ENCODE measurements around the gene TFF2.

Gene TFF2

DNA sequence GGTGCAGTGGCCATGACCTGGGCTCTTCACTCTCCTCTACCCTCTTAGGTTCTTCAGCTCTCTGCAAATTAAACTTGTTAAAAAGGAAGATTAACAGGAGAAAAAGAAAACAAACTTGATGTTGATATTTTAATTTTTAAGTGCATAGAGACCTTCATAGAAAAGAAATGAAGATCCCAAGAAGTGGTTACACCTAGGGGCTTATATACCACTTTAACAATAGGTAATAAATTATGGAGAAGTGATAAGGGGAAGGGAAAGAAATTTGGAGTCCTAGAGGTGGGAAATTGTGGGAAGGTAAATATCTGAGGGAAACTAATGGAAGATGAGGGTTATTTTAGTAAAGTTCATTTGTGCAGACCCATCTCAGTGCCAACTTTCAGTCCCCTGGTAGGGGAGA lies 19.1 kb downstream of the TFF2 start:
- no peak for ATAC-seq
- Mint-ChIP-seq H3K9me3 (peaks cover 16 to 20% of the 10 kb centered on the region in 2 donors), H3K27me3 (peaks cover 6% of the 10 kb centered on the region), H3K4me3 (no peak overlapping the region), H3K27ac (peak overlapping the region in 1 of 2 donors; percentile 3), H3K4me1 (no peaks in the 10 kb centered on the region)
- DNase-seq, result no peak

DNA sequence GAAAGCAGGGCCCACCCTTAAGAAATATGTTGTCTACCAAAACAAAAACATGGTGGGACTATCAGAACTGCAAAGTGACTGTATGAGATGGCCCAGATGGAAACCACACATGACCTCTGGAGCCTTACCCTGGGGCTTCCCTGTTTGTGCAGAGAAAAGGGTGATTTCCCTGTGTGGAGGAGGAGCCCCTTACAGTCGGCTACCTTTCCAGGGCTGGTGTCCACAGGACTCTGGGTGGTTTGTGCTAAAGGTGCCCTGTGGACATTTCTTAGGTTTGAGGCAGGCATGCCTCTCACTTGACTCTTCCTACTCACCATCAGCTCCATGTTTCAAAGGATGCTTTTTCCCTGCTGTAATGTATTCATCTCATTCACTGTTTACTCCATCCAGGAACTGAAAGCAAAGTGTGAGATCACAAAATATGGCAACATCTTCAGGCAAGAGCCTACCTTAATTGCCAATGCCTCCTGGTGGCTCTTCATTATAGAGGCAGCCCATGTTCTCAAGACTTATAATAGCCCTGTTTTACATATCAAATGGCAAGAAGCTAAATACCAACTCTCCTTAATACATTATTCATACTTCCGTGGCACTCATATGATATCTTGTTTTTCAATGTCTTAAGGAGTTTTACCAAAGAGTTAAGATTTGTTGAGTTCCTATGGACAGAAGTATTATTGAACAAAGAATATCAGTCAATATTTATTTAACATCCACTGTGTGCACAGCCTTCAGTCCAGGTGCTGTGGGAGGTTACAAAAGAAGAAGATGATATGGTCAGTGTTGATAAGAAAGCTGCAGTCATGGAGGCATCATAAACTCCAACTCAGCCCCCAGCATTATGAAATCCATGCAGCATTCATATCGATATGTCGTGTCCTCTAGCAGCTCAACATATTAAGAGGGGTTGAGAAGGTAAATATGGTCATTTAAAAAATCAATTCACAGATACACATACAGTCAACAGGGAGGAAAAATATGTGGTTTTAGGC lies 20.1 kb downstream of the TFF2 start:
- H3K27me3 Mint-ChIP-seq, result peaks cover 6% of the 10 kb centered on the region
- H3K4me1 Mint-ChIP-seq, result no peaks in the 10 kb centered on the region
- DNase-seq (no peak), ATAC-seq (no peak)
- no peak overlapping the region for H3K27ac Mint-ChIP-seq
- peaks cover 16 to 20% of the 10 kb centered on the region in 2 donors for H3K9me3 Mint-ChIP-seq
- H3K4me3 Mint-ChIP-seq, result no peak overlapping the region

DNA sequence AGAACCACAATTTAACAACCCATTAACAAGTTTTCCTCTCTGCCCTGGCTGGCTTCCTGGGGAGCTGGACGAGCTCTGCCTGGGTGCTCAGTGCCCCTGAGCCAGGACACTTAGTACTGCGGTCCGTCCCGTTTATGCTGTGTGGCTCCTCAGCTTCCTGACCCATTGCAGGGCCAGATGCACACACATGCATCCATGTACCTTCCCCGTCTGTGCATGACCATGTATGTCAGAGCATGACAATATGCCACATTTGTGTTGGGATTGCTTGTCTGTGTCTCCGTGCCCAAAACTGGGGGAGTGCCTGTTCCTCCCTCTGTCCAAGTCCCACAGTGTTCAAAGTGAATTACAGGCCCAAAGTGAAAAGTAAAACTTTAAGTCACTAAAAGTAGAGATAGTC lies 25.9 kb downstream of the TFF2 start:
- H3K4me1 Mint-ChIP-seq, result no peaks in the 10 kb centered on the region
- H3K27me3 Mint-ChIP-seq, result peaks cover 22% of the 10 kb centered on the region
- H3K4me3 Mint-ChIP-seq, result no peak overlapping the region
- DNase-seq, result no peak
- peak overlapping the region in 1 of 2 donors; percentile 41 for H3K27ac Mint-ChIP-seq
- no peak for ATAC-seq
- no peaks in the 10 kb centered on the region for H3K9me3 Mint-ChIP-seq

DNA sequence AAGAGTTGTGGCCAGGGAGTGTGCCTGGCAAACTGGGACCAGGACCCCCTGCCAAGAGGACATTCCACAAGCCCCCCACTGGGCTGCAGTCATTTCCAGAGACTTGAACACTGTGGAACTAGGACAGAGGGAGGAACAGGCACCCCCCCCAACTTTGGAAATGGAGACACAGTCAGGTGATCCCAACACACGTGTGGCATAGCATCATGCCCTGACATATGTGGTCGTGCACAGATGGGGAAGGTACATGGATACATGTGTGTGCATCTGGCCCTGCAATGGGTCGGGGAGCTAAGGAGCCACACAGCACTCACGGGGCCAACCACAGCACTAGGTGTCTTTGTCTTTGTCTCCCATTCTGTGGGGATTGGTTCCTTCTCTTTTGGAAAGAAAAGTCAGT lies 28.9 kb downstream of the TFF2 start:
- peak overlapping the region in 1 of 2 donors; percentile 57 for H3K27ac Mint-ChIP-seq
- H3K27me3 Mint-ChIP-seq, result peaks cover 22% of the 10 kb centered on the region
- ATAC-seq, result no peak

DNA sequence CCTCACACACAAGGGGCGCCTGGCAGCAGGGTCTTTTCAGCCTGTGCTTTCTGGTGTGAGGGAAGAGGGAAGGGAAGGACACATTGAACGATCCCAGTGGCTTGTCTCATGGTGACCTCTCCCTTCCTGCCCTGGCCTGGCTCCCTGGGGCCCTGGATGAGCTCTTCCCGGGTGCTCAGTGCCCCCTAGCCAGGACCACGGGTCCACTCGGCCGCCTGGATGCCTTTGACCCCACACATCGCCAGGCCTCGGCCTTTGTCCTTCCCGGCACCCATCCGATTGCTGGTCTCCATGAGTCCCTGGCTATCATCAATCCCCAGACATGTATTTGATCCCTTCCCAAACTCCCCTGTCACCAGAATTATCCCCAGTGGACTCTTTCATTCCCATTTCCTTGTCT lies 29.6 kb downstream of the TFF2 start:
- Mint-ChIP-seq H3K27ac (no peak overlapping the region), H3K4me3 (no peak overlapping the region), H3K27me3 (peaks cover 22% of the 10 kb centered on the region), H3K9me3 (no peaks in the 10 kb centered on the region), H3K4me1 (peaks cover 7% of the 10 kb centered on the region)
- DNase-seq (no peak), ATAC-seq (no peak)

More for the DNA sequence above, 28.9 kb downstream of the TFF2 start:
- no peak for DNase-seq
- Mint-ChIP-seq H3K9me3 (no peaks in the 10 kb centered on the region), H3K4me1 (peaks cover 7% of the 10 kb centered on the region), H3K4me3 (no peak overlapping the region)

DNA sequence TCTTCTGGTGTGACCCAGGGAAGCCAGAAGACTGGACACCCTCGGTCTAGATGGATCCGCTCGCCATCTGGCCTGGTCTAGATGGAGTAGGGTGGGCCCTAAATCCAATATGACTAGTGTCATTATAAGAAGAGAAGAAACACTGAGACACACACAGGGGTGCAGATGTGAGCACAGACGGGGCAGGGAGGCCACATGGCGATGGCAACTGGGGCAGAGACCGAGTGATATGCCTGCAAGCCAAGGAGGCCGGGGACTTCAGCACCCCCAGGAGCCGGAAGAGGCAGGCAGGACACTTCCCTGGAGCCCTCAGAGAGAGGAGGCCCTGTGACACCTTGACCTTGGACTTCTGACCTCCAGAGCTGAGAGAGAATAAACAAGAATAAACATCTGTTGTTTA lies 30.0 kb downstream of the TFF2 start:
- Mint-ChIP-seq H3K4me3 (no peak overlapping the region), H3K4me1 (peaks cover 7% of the 10 kb centered on the region), H3K27me3 (peaks cover 22% of the 10 kb centered on the region), H3K27ac (no peak overlapping the region), H3K9me3 (no peaks in the 10 kb centered on the region)
- ATAC-seq (no peak), DNase-seq (no peak)

DNA sequence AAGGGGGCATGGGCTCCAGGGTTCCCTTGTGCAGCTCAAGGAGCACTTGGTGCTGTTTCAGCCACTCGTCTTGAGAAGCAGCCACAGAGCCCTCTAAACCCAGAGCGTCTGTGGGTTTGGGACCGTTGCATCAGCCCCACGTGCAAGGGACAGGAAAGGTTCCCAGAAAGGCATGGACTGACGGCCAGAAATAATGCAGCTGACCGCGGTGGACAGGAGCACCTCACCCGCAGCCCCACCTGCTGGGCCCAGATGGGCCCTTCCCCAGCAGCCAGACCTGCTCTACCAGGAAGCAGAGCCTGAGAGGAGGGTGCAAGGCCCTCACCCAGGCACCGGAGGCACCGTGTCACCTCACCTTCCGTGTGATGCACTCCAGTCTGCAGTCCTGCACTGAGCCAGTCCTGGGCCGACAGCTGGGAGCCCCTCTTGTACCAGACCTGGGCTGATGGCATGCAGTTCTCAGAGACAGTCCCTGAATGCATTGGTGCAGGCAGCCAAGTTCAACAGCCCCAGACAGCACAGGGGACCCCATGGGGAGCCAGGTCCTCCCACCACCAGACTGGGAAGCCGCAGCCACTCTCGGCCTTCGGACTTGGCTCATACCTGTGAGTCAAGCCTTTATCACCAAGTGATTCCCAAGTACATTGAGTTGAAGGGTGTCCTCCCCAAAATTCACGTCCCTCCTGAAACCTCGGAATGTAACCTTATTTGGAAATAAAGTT lies 30.8 kb downstream of the TFF2 start:
- peaks cover 22% of the 10 kb centered on the region for H3K27me3 Mint-ChIP-seq

DNA sequence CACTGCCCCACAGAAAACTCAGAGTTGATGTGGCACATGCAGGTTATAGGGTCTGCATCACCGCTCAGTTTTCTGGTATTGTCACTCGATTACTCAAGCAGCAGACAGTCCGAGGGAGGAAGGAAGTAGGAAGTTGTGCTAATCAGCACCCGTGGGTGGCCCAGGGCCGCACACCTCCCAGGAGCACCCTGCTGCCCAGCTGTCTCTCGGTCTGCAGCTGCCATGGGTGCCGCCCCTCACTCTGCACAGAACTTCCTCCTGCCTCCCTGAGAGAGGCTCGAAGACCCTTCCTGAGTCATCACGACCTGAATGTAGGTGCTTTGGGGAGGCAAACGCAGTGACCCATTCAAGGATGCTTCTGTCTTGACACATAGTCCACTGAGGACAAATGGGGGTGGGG lies 31.4 kb downstream of the TFF2 start:
- no peak for DNase-seq
- peak; percentile 31 for ATAC-seq
- H3K27me3 Mint-ChIP-seq, result peaks cover 22% of the 10 kb centered on the region
- peak overlapping the region in 1 of 2 donors; percentile 9 for H3K4me3 Mint-ChIP-seq
- H3K4me1 Mint-ChIP-seq, result peaks cover 7% of the 10 kb centered on the region
- H3K27ac Mint-ChIP-seq, result peak overlapping the region; percentile 60 to 73
- no peaks in the 10 kb centered on the region for H3K9me3 Mint-ChIP-seq

More for the DNA sequence above, 30.8 kb downstream of the TFF2 start:
- DNase-seq (no peak), ATAC-seq (no peak)
- Mint-ChIP-seq H3K4me3 (no peak overlapping the region), H3K27ac (peak overlapping the region; percentile 7 to 73), H3K9me3 (no peaks in the 10 kb centered on the region), H3K4me1 (peaks cover 7% of the 10 kb centered on the region)

DNA sequence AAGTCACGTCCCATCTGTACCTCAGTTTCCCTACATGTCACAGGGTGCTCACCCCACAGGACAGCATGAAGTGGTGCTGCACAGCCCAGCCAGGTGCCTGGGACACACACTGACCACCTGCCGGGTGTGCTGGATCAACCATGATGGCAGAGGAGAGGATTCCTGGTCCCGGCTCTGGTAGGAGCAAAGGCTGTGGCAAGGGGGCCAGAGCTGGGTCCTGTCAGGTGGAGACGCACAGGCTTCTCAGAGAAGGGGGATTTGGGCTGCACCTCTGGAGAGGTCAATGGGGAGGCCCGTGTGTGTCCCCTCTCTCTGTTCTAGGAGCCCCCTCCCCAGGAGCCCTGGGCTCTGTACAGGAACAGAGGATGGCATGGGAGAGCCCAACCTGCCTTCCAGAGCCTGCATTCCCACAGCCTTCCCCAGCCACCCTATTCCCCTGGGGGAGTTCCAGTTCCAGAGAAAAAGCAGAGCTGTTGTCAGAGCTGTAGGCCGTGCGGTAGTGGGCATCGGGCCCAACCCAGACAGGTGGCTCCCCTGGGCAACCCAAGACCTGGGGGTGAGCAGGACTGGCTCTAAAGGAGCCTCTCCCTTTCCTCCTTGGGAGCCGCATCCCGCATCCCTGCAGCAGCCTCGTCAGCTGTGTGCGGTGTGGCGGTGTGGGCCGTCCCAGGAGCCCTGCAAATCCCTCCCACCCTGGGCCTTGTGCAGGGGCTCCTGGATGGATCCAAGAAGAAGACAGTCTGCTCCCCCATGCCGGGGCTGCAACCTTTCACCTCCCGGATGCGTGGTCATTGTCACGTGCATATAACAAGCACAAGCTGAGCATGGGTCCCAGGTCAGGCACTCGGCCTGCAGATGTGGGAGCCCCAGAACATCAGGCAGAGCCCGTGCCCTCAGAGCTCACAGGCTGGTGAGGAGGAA lies 32.7 kb downstream of the TFF2 start:
- Mint-ChIP-seq H3K27me3 (peaks cover 17% of the 10 kb centered on the region), H3K27ac (no peak overlapping the region), H3K4me3 (no peak overlapping the region), H3K4me1 (peaks cover 7% of the 10 kb centered on the region), H3K9me3 (no peaks in the 10 kb centered on the region)
- ATAC-seq (no peak), DNase-seq (no peak)

DNA sequence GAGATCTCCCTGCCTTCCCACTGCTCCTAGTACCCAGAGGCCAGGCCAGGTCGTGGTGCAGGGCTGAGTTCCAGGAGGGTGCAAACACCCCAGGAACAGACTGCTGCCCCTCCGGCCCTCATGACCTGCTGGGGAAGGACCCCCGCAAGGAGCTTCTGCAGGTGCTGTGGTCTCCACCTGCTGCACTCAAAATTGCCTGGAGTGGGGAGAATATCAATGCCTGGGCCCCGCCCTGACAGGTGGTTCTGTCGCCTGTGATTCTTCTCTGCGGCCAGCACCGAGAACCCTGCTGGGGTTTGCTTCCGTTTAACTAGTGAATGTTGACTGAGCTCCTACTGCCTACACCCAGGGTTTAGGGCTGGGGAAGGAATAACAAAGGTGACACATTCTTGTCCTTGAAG lies 33.5 kb downstream of the TFF2 start:
- Mint-ChIP-seq H3K4me3 (no peak overlapping the region), H3K4me1 (peaks cover 7% of the 10 kb centered on the region)
- ATAC-seq, result no peak

DNA sequence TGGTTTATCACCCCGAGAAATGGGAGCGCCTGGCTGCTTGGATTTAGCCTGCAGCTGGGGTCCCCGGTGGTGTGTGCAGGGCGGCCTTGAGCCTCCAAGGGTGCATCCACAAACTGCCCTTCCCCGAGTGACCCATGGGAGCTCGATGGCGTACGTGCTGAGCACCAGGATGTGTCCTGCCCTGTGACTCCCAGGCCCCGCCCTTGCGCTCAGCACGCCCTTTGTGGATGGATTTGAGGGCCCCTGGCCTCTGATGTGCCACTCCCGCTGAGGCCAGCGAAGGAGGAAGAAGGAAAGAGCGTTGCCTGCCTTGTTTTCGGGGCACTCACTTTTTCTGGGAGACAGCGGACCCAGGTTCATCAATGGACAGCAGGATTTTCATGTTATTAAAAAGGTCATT lies 33.9 kb downstream of the TFF2 start:
- Mint-ChIP-seq H3K4me3 (no peak overlapping the region), H3K9me3 (no peaks in the 10 kb centered on the region), H3K4me1 (peaks cover 7% of the 10 kb centered on the region), H3K27me3 (peaks cover 11% of the 10 kb centered on the region), H3K27ac (no peak overlapping the region)
- DNase-seq, result no peak
- no peak for ATAC-seq

More for the DNA sequence above, 33.5 kb downstream of the TFF2 start:
- no peak overlapping the region for H3K27ac Mint-ChIP-seq
- peaks cover 11% of the 10 kb centered on the region for H3K27me3 Mint-ChIP-seq
- DNase-seq, result no peak
- no peaks in the 10 kb centered on the region for H3K9me3 Mint-ChIP-seq

DNA sequence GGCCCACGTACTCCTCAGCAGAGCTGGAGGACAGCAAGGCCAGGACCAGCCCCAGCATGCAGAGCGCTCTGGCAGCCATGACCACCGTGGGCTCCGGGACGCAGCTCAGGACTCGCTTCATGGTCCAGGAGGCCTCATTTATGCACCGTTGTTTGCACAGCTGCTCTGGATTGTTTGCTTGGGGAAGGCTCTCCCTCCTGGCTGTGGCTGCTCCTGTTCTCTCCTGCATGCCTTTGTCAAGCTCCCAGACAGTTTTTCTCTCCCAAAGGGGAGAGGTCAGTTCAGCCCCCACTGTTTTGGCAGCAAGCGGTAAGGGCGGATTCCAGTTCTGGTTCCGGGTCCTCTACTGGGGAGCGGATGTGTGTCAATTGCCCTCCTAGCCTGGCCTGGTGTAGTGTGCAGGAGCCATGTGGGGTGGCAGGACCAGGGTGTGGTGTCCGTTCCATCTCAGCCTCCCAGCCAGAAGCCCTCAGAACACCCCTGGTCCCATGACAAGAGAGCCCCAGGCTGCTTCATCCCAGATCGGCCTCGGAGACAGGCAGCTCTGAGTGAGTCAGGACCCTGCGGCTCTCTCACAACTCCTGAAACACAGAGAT lies 35.4 kb downstream of the TFF2 start, which contains the start of gene TFF3:
Gene TFF3 (minus strand): TSS at position 114 of the 596 bp plus-strand sequence. CDS start 35 bp downstream, at position 79.
- no peak within 1 kb of the TSS for H3K4me3 Mint-ChIP-seq
- peak within 1 kb of the TSS in 1 of 2 donors; percentile 49 for H3K27ac Mint-ChIP-seq
- H3K9me3 Mint-ChIP-seq, result no peaks in the 10 kb centered on the region
- no peak for ATAC-seq
- no peak for DNase-seq
- no peaks in the 10 kb centered on the region for H3K27me3 Mint-ChIP-seq
- H3K4me1 Mint-ChIP-seq, result peaks cover 7% of the 10 kb centered on the region

DNA sequence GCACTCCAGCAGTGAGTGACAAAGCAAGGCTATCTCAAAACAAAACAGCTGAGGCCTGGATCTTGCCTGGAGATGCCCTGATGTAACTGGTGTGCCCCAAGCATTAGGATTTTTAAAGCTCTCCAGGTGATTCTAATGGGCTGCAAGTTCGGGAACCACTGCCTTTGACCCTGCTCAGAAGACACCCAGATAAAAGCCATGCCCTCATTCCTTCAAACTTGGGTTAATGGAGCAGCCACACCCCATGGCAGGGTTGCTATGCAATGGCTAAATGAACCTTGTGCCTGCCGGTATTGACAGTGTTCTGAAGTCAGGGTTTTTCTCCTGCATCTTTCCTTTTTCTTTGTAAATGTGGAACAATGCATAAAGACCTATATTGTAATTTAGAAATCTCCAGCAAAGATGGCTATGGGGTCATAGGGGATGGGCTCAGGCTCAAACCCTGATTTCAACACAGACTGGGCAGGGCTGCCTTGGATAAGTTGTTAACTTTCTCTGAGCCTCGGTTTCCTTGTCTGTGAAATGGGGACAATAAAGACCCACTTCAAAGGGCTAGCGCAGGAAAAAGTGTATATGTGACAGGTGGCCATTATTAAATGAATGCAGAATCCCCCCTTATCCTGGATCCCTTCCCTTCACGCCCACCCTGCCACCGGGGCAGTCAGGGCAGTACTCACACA lies 36.0 kb downstream of the TFF2 start:
- DNase-seq (no peak), ATAC-seq (no peak)
- Mint-ChIP-seq H3K4me1 (peaks cover 7% of the 10 kb centered on the region), H3K9me3 (no peaks in the 10 kb centered on the region), H3K4me3 (no peak overlapping the region), H3K27me3 (no peaks in the 10 kb centered on the region), H3K27ac (no peak overlapping the region)

DNA sequence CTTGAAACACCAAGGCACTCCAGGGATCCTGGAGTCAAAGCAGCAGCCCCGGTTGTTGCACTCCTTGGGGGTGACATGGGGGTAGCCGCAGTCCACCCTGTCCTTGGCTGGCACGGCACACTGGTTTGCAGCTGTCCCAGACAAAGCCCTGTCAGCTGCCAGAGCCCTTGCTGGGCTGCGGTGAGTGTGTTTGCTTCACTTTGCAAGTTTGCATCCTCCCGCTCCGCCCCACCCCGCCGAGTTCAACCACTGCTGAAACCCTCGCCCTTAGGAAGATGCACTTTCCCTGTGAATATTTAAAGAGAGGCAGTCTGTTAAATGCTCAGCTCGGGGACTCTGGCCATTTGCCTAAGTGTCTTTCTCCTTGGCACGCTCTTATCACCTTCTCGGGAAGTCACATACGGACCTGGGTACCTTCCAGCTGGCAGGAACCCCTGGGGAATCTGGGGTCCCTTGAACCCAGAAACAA lies 37.3 kb downstream of the TFF2 start:
- Mint-ChIP-seq H3K4me3 (no peak overlapping the region), H3K27ac (no peak overlapping the region), H3K4me1 (peaks cover 7% of the 10 kb centered on the region), H3K9me3 (no peaks in the 10 kb centered on the region), H3K27me3 (no peaks in the 10 kb centered on the region)
- ATAC-seq (no peak), DNase-seq (no peak)

Measured in stimulated activated naive CD8-positive, alpha-beta T cell treated with anti-CD3 and anti-CD28 coated beads, Interleukin-15, amount 100 ng/mL, for 72 hours (primary cell).